Suppressor macrophage treated with lipopolysaccharide for 1 hour (primary cell): ENCODE measurements around the gene RARS2.
"Not testable (repeated sequence)": the region's sequence is repeated elsewhere in the genome, so short reads cannot be mapped to it uniquely, and the experiment has no call there.

Experiments
- DNase-seq, 3 donors: peaks; one replicate each; pipeline ENCODE4 v3.0.0-alpha.2; 2020 to 2022

RARS2 gene, protein sequence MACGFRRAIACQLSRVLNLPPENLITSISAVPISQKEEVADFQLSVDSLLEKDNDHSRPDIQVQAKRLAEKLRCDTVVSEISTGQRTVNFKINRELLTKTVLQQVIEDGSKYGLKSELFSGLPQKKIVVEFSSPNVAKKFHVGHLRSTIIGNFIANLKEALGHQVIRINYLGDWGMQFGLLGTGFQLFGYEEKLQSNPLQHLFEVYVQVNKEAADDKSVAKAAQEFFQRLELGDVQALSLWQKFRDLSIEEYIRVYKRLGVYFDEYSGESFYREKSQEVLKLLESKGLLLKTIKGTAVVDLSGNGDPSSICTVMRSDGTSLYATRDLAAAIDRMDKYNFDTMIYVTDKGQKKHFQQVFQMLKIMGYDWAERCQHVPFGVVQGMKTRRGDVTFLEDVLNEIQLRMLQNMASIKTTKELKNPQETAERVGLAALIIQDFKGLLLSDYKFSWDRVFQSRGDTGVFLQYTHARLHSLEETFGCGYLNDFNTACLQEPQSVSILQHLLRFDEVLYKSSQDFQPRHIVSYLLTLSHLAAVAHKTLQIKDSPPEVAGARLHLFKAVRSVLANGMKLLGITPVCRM

DNA sequence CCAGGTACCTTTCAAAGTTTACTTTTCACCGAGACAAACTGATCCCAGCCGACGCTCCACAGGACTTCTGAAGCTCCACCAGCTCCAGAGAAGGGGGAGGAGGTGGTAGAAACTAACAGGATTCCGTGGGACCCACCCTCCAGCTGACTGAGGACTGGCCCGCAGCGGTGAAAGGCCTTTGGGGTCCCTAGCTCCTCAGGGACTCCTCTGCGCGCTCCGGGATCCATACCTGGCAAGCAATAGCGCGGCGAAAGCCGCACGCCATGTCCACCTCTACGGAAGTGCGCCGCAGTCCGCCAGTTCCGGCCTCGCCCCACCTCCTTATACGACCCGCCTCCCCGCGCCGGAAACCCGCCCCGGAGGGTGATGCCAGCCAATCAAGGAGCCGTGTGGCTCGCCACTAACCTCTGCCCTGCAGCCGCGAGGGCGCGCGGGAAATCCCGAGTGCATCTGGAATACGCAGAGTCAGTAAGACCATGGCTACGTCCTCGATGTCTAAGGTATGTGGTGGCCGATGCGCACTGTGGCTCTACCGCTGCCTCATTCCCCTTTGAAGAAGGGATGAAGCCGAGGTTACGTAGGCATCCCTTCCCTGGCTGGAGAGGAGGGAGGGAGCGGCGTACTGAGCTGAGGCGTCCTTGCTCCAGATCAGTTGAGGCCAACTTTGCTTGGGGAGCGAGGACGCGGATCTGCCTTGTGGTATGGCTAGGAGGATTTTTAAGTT, at the start of gene RARS2, which contains the start of gene ORC3:
TSS of gene RARS2 (minus strand) at position 295 of the 724 bp plus-strand sequence. CDS start at position 265, 30 bp downstream.
TSS of gene ORC3 (plus strand) at position 443 of the 724 bp plus-strand sequence. CDS start at position 477, 34 bp downstream.
- peak; percentile 96 to 98 (median 98) for DNase-seq

DNA sequence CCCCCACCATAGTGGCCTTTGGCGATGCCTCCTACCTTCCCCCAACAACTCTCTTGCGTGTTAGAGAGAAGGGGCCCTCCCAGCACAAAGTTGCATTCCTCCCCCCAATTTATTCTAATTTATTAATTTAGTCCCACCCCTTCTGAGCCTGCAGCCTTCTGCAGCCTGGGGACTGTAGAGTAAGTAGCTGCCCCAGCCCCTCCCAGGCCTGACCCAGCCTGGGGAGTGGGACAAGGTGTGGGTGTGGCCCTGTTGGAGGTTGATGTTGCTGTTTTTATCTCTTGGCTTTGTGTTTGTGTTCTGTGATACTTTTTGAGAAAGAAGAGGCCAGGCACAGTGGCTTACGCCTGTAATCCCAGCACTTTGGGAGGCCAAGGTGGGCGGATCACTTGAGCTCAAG, 49.6 kb upstream of the RARS2 start:
- no peak for DNase-seq

DNA sequence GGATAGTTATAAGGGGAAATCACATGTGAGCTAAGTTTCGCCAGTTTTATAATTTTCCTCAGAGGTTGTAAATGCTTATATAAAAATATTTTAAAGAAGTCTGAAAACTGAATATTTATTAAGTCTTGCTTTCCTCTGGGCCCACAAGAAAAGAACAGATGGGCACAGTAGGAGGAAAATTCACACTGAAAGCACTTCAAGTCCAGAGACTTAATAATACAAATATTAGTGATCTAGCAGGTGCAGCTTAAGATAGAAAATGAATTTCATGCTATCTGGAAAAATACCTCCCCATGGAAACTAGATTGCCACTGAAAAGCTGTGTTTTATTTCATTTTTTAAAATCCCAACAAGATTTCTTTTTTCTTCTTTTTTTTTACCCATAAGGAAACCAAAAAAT, 47.3 kb upstream of the RARS2 start:
- DNase-seq = no peak

DNA sequence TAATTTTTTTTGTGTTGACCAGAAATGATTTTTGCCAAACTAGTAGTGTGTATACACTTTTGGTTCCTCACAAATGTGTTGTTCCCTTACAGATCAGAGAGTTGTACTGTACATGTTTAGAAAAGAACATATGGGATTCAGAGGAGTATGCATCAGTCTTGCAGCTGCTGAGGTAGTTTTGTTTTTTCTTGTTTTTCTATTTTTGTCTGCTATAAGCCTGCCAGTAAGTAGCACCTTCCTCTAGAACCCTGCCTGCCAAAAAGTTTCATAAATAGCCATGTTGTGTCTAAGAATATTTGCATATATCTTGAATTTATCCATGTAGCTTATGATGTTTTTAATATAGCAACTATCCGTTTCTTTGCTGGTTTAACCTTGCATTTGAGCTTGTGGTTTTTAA, 46.5 kb upstream of the RARS2 start:
- no peak for DNase-seq

DNA sequence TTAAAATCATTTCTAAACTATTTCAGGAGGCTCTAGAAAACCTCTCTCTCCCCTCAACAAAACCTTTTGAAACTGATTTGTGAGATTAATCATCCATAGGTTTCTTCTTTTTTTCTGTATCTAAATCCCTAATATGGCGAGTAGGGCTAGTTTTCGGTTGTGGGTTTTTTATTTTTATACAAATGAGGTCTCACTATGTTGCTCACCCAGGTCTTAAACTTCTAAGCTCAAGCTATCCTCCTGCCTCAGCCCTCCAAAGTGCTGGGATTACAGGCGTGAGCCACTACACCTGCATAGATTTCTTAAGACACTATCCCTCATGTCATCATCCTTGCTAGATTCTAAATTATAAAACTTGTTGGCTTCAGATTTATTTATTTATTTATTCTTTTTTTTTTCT, 44.1 kb upstream of the RARS2 start:
- DNase-seq = no peak

DNA sequence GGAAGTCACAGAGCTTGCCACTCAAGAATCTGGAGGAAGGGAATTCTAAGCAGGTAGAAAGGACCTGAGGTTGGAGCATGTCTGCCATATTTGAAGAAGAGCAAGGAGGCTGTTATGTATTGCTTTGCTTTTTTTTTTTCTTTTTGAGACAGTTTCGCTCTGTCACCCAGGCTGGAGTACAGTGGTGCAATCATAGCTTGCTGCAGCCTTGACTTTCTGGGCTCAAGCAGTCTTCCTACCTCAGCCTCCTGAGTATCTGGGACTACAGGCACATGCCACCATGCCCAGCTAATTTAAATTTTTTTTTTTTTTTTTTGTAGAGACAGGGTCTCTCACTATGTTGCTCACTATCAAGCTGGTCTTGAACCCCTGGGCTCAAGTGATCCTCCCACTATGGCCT, 41.0 kb upstream of the RARS2 start:
- DNase-seq = no peak

DNA sequence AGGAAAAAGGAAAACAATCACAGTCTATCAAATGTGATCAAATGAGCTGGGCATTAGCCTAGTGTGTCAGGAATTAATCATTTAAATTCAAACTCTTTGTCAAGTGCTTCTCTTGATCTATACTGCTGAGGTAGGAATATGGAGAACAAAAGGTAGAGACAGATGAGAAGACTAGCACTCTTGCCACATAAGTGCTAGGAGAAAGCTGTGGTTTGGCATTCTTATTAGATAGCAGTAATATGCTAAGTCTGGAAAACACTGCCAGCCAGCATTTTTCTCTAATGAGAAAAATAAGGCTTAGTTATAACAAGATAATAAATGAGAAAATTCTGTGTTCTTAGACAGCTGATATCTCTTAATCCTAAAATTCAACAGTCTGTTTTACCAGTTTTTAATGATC, 39.1 kb upstream of the RARS2 start:
- DNase-seq = no peak

DNA sequence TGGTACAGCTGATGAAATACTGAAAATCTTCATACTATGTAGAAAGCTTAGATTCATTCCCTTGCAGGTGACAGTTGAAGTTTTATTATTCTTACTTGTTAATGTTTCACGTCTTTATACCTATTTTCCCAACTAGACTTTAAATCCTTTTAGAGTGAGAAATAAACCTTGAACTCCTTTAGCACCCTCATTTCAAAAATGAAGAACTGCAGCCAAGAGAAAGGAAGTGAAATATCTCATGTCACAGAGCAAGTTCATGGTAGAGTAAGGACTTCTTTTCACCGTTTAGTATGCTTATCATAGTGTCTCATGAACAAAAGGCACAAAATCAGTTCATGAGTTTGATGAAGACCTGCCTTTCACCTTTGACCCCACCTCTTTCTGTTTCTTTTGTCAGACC, 38.6 kb upstream of the RARS2 start:
- peak in 1 of 3 donors; percentile 4 for DNase-seq

DNA sequence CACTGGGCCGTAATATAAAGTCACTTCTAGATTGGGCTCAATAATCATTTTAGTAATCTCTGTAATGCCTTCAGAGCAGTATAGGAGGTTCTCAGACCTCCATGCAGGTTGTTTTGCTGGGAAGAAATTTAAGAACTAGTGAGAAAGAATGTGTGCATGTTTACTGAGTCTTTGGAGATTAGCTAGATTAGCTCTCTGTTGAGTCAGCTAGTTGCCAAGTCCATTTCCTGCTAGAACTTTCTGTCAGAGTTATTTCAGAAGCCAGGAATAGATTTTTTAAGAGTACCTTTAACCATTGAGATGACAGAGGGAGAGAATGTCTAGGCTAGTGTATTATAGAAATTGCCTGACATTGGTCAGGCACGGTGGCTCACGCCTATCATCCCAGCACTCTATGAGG, 33.5 kb upstream of the RARS2 start:
- no peak for DNase-seq

DNA sequence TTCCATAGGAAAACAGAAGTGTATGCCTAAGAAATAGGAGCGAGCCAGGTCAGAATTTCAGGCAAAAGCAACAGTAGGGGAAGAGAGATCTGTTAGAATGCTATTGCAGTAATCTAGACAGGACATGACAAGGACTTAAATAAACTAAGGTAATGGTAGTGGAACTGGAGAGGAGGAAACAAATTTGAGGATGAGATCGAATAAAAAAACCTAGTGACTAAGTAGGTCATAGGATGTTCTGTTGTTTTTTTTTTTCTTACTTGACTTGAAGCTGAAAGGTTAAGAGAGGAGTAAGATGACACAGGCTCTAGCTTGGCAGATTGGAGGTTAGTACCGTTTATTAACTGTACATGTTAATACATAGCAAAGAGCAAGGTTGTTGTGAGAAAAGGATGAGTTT, 28.7 kb upstream of the RARS2 start:
- no peak for DNase-seq

DNA sequence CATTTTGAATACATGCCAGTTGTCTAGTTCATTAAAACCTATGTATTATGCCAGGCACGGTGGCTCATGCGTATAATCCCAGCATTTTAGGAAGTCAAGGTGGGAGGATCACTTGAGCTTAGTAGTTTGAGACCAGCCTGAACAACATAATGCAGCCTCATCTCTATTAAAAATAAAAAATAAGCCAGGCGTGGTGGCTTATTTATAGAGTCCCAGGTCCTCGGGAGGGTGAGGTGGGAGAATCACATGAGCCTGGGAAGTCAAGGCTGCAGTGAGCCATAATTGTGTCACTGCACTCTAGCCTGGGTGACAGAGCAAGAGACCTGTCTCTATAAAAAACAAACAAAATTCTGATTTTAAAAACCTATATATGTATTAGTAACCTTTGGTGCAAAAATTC, 27.6 kb upstream of the RARS2 start:
- no peak for DNase-seq

DNA sequence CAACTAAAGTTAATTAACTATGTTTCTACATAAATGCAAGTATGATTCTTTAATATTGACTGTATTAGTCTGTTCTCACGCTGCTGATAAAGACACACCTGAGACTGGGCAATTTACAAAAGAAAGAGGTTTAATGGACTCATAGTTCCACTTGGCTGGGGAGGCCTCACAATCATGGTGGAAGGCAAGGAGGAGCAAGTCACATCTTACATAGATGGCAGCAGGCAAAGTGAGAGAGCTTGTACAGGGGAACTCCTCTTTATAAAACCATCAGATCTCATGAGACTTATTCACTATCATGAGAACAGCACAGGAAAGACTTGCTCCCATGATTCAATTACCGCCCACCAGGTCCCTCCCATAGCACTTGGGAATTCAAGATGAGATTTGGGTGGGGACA, 23.2 kb upstream of the RARS2 start:
- DNase-seq = not testable (repeated sequence)

DNA sequence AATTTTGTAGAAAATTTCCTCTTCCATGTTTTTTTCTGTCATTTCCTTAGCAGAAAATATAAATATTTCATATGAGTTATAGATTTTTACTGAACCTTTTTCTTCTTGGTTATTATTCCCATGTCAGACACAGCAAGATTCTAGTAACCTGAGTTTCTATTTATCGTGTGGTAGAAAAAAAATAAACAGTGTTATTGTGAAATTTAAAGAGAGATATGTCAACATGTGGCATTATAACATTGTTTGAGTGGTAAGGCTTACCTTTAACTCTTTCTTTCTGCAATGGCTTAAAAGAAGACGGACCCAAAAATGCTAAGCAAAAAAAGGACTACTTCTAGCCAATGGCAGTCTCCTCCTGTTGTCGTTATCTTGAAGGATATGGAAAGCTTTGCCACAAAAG, 19.0 kb upstream of the RARS2 start:
- DNase-seq = no peak

DNA sequence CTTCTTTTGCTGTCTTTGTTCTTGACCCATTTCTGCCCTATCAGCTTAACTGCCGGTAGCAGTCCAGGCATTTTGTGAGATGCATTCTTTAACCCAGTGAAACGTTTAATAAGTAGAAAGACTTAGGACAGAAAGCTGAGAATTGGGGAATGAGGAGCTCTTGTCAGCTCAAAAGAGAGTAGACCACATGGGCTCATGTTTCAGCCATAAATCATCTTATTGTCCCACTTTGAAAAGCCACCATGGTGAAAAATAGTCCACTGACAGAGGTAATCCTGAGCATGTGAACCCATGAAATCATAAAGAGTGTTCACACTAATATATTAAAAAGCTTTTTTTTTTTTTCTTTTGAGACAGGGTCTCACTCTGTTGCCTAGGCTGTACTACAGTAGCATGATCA, 16.4 kb upstream of the RARS2 start:
- no peak for DNase-seq

DNA sequence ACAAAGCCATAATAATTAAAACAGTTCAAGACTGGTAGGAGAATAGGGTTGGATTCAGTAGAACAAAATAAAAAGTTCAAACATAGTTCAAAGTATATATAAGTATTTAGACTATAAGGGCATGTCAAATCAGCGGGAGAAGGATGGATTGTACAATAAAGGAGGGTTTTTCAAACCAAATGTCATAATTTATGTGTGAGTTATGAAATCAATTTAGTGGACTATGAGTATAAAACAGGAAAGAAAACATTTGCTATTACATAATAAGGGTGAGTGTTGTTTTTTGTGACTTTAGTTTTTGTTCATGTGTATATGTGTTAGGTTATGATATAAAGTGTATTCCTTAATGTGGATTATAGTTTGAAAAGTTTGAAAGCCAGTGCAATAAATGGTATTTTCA, 10.8 kb upstream of the RARS2 start:
- DNase-seq = peak in 2 of 3 donors; percentile 23 to 42

DNA sequence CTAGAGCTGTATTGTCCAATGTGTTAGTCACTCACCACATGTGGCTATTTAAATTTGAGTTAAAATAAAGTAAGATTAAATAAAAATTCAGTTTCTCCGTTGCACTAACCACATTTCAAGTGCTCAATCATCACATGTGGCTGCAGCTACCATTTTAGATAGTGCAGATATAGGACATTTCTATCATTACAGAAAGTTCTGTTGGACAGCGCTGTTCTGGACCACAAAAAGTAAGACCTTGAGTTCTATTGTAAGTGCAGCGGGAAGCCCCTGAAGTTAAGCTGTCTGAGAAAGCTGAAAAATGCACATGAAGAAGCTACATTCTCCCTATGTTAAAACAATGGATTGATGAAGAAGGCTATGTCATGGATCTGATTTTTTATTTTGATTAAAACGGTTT, 1.2 kb upstream of the RARS2 start:
- no peak for DNase-seq

DNA sequence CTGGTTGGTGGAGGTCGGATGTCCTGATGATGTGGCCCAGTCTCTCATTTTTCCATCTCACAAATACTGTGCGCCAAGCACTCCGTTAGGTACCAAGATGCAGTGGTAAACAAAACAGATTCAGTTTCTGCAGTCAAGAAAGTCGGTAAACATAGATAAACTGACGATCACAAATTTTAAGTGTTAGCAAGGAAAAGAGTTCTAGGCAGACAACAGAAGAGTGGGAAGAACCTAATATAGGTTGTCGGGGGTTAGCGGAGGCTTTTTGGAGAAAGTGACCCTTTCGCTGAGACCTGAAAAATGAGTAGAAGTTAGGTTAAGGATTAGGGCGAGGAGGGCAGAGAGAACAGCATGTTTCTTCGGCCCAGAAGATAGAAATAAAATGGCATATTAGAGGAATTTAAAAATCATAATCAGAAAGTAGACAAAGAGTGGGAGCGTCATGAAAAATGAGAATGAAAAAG, 662 bp upstream of the RARS2 start:
- DNase-seq = no peak

DNA sequence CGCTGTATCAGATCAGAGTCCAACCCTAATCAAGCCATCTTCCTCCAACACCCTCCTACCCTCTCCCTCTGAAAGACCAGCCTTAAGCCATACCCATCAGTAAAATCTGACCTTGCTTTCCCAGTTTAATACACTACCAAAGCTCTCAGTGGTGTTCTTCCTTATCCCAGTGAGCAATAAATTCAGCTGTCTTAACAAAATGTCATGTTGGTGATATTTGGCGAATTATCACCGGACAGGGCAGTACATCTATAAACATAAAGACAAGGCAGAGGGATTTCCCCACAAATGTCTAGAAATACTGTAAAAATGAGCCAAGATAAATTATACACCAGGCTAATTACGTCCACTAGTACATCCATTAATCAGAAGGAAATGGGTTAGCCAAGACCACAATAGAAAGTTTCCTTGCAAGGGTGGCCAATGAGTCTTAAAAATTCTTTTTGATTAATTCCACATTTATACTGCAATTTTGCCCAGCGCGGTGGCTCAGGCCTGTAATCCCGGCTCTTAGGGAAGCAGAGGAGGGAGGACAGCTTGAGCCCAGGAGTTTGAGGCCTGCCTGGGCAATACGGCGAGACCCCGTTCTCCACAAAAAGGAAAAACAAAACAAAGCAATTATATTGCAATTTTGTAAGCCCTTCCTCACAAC, 905 bp downstream of the RARS2 start:
- DNase-seq = peak in 1 of 3 donors; percentile 13

DNA sequence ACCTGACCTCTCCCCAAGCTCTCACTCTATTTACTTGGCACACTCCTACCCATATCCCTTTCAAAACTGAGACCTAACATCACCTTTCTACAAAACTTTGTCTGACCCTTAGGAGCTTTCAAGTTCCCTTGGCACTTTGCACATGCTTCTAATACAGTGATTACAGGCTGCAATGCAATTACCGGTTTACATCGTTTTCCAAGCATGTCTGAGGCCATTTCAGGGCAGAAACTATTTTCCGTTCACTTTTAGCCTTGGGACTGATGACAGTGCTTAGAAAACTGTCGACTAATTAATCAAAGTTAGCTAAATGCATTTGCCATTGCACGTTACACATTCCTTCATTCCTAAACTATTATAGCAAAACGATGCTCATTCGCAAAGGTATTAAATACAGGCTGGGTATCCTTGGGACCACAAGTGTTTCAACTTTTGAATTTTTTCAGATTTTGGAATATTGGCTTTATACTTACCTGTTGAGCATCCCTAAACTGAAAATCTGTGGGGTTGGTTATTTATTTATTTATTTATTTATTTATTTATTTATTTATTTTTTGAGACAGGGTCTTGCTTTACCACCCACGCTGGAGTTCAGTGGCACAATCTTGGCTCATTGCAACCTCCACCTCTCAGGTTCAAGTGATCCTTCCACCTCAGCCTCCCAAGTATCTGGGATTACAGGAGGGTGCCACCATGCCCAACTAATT, 3.3 kb downstream of the RARS2 start:
- DNase-seq = no peak

DNA sequence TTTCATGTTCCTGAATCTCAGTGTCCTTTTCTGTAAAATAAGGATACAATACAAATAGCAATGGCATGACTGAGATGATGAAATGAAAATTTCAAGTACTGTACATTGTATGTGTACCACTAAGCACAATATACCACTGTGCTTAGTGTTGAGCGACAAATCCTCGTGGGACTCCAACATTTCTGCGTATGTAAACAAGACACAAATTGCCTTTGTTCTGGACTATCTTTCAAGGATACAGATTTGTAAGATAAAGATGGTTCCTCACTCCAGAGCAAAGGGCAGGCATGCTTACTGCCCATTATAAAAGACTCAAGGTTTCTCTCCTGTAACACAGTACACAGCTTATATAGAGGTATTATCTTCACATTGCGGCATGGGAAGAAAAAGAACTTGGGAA, 6.0 kb downstream of the RARS2 start:
- no peak for DNase-seq

DNA sequence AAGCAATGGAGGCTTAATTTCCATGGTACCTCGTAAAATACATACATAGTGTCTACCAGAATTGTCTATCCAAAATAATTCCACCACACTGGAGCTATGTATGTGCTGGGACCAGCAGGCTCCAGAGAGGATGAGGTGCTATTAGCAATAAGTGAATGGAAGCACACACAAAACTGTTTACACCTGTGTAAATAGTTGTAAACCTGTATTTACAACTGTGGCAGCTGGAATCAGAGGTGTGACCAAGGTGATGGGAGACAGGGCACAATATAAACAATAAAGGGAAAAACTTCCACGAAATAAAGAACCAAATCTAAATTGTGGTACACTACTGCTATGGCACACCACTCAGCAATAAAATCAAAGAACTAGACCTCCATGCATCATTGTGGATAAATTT, 14.4 kb downstream of the RARS2 start:
- no peak for DNase-seq

DNA sequence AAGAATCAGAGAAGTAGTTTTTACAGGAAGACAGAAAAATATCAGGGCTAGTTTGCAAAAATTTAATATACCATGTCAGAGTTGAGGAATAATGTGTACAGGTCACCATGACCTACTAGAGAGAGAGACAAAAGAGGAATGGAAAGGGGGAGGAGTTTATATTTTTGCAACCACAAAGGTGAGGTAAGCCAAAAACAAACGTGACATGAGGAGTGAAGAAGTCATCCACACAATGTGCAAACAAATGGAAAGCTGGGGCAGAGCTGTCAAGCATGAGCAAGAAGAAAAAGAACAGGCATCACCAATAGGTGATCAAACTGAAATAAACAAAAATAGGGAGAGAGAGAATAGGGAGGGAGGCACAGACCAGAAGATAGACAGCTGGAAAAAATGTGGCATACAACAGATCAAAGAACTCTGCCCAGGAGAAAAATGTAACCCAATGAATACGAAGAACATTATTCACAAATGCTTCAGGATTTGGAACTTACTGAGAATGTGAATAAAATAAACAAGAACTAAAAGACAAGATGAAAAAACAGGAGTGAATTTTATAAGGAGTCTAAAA, 15.5 kb downstream of the RARS2 start:
- no peak for DNase-seq
